Heart left ventricle (tissue), 13 donors: ENCODE measurements around the gene FLVCR2.
"Not testable (repeated sequence)": the region's sequence is repeated elsewhere in the genome, so short reads cannot be mapped to it uniquely, and the experiment has no call there.

Source experiments
- CTCF ChIP-seq, 12 donors: fragments of 200-600 bp; sonication (generic) in 4 of 12; IDR thresholded peaks; one replicate each; pipeline versions ENCODE4 v1.5.0 to v1.8.0; 2018 to 2022; ENCODE audit warnings: antibody characterized with exemption in 12 of 12, mild to moderate bottlenecking in 5 of 12
- POLR2A ChIP-seq, 2 donors: fragments of 450-650 bp; IDR thresholded peaks; one replicate each; pipeline ENCODE4 v1.6.1; 2017; ENCODE audit warnings: antibody characterized with exemption in 2 of 2, mild to moderate bottlenecking in 2 of 2, moderate library complexity in 2 of 2
- donor health status: ischemic (EF 13 %, LVEDD 7.1; RV severe dilation, severe dysfunction).
- donor health status: DM: no; HTN: yes; CAD: no.
- donor health status: DM: no; HTN: no; CAD: no.
- donor health status: ischemic (EF 25% LVEDD 6.9; RV normal size, moderate dysfunction).
- donor health status: ischemic (EF 25% LVEDD 5.7; RV mildly dilated, moderate dysfunction).
- donor health status: ischemic (EF 35%, LVEDD 5.7; RV mildly dilated, moderate dysfunction).
- donor health status: nonischemic (EF 11% LVEDD 7.7; RV severe dilation, severe dysfunction).
- donor health status: DM: yes; HTN: yes; CAD: no.
- donor health status: PGD.
- donor health status: ischemic (EF 29% LVEDD 5.4; RV normal size, mild dysfunction).
- donor health status: nonischemic (EF 23%, LVEDD 6.1; RV moderate dilation, normal function).

- not testable (repeated sequence) for TF ChIP-seq CTCF, POLR2A (IDR thresholded peaks at IDR 0.05)
These were observed 21.7 kb downstream of the FLVCR2 start for GRCh38 chr14:75600100-75600499.
